Heart right ventricle (tissue), 16 donors: ENCODE results near the gene YAP1. TPM values are rescaled to one million over a fixed set of nuclear protein-coding genes. Genes with fewer than 3 reads are reported as not detected.
"Not testable (repeated sequence)": the region's sequence is repeated elsewhere in the genome, so short reads cannot be mapped to it uniquely, and the experiment has no call there.

Source experiments
- ATAC-seq, 8 donors: fragments of 200-7000 bp; cut with Tn5 transposase; one replicate each; pipeline ENCODE4 v1.9.1; 2020; ENCODE audit warnings: mild to moderate bottlenecking in 8 of 8, moderate library complexity in 8 of 8, moderate number of reproducible peaks in 1 of 8
- DNase-seq, 2 donors: peaks; one replicate each; pipeline ENCODE4 v3.0.0-alpha.2; 2020
- H3K27ac ChIP-seq, 10 donors: fragments of 200-600 bp; sonication (generic) in 2 of 10; one replicate each; pipeline versions ENCODE4 v1.5.0 to v1.8.0; 2020 to 2022; ENCODE audit warnings: mild to moderate bottlenecking in 3 of 10
- H3K27me3 ChIP-seq, 7 donors: fragments of 200-600 bp; one replicate each; pipeline ENCODE4 v1.8.0; 2021 to 2022; ENCODE audit warnings: mild to moderate bottlenecking in 2 of 7
- H3K36me3 ChIP-seq, 9 donors: fragments of 200-600 bp; sonication (generic) in 1 of 9; one replicate each; pipeline versions ENCODE4 v1.5.0 to v1.8.0; 2020 to 2022; ENCODE audit warnings: mild to moderate bottlenecking in 2 of 9
- H3K4me1 ChIP-seq, 9 donors: fragments of 200-600 bp; sonication (generic) in 1 of 9; one replicate each; pipeline versions ENCODE4 v1.5.0 to v1.8.0; 2020 to 2022; ENCODE audit warnings: mild to moderate bottlenecking in 4 of 9
- H3K4me3 ChIP-seq, 10 donors: fragments of 200-600 bp; sonication (generic) in 2 of 10; one replicate each; pipeline versions ENCODE4 v1.5.0 to v1.8.0; 2020 to 2022; ENCODE audit warnings: mild to moderate bottlenecking in 7 of 10, moderate library complexity in 2 of 10
- H3K9me3 ChIP-seq, 11 donors: fragments of 200-600 bp in 10 of 11; sonication (generic) in 2 of 11; one replicate each; pipeline versions ENCODE4 v1.5.0 to v1.8.0; 2013 to 2022; ENCODE audit warnings: mild to moderate bottlenecking in 2 of 11, control low read depth in 1 of 11, moderate library complexity in 1 of 11
- WGBS, 2 donors: extraction: QIAGEN DNeasy Blood & Tissue Kit; methylation state at CpG; one replicate each; pipeline ENCODE4 v1.1.7; 2013; ENCODE audit warnings: inconsistent platforms in 1 of 2; 5-methylcytosine and 5-hydroxymethylcytosine counted together
- intact Hi-C, 10 donors: fragments of 100-400 bp; cut with DNase I; formaldehyde crosslinking; loops; one replicate each; pipeline versions ENCODE4 v1.11.1 to v1.14.2; 2022
- polyA plus RNA-seq, 2 donors: library from polyadenylated mRNA; stranded (reverse); fragments of 200-250 nt; gene quantifications; one replicate each; pipeline ENCODE4 v1.2.3, GENCODE V29; 2013
- total RNA-seq, 10 donors: library from RNA; stranded (reverse); fragmentation: NEBNext Ultra II Directional in 3 of 10; extraction: Animal tissue kit (Norgen Biotek cat#: 25700) in 3 of 10; gene quantifications; one replicate each; pipeline versions ENCODE4 v1.2.1 to v1.2.4, GENCODE V29; 2021 to 2023
- TF ChIP-seq, protein P1 (sequence below), 9 donors: fragments of 200-600 bp; sonication (generic) in 2 of 9; IDR thresholded peaks; one replicate each; pipeline versions ENCODE4 v1.5.0 to v1.8.0; 2021 to 2022; ENCODE audit warnings: antibody characterized with exemption in 9 of 9, mild to moderate bottlenecking in 5 of 9, moderate library complexity in 1 of 9
- donor health status: Arrhythmogenic right ventricular cardiomyopathy.
- donor health status: ischemic (EF 13 %, LVEDD 7.1; RV severe dilation, severe dysfunction).
- donor health status: healthy with polysubstance abuse.
- donor health status: DM: no; HTN: yes; CAD: no.
- donor health status: DM: no; HTN: no; CAD: no.
- donor health status: ischemic (EF 25% LVEDD 6.9; RV normal size, moderate dysfunction).
- donor health status: ischemic (EF 25% LVEDD 5.7; RV mildly dilated, moderate dysfunction).
- donor health status: healthy.
- donor health status: DM: yes; HTN: yes; CAD: no.
- donor health status: Ischemic cardiomyopathy.
- donor health status: ischemic (EF 35%, LVEDD 5.7; RV mildly dilated, moderate dysfunction).
- donor health status: nonischemic (EF 11% LVEDD 7.7; RV severe dilation, severe dysfunction).
- donor health status: DM: yes; HTN: yes; CAD: no.
- donor health status: PGD.
- donor health status: ischemic (EF 29% LVEDD 5.4; RV normal size, mild dysfunction).
- donor health status: nonischemic (EF 23%, LVEDD 6.1; RV moderate dilation, normal function).

YAP1 gene
- total and polyA plus RNA-seq, 12 donors = 15.7 to 91.3 (median 65.0) TPM

DNA sequence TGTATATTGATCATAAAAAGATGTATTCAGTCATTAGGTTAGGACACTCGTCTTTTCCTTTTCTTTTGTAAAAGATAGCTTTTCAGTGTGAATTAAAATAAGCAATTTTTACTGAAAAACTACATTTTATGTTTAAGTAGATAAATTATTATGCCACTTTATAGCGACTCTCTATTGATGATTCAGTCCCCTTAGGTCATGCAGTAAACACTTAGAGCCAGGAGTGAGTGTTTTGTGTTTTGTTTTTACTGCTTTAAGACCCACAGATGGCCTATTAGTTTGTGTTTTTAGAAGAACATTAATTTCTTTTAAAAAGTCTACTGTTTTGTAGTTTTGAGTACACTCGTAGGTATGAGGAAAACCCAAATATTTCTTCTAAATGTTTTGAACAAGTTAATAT lies 86.6 kb downstream of the YAP1 start:
- Histone ChIP-seq H3K36me3 (no peaks in the 10 kb centered on the region), H3K9me3 (no peaks in the 10 kb centered on the region), H3K27me3 (no peaks in the 10 kb centered on the region), H3K4me1 (peaks cover 0 to 23% (median 3%) of the 10 kb centered on the region in 9 donors), H3K27ac (no peak overlapping the region), H3K4me3 (no peak overlapping the region)
- TF ChIP-seq, protein P1, sequence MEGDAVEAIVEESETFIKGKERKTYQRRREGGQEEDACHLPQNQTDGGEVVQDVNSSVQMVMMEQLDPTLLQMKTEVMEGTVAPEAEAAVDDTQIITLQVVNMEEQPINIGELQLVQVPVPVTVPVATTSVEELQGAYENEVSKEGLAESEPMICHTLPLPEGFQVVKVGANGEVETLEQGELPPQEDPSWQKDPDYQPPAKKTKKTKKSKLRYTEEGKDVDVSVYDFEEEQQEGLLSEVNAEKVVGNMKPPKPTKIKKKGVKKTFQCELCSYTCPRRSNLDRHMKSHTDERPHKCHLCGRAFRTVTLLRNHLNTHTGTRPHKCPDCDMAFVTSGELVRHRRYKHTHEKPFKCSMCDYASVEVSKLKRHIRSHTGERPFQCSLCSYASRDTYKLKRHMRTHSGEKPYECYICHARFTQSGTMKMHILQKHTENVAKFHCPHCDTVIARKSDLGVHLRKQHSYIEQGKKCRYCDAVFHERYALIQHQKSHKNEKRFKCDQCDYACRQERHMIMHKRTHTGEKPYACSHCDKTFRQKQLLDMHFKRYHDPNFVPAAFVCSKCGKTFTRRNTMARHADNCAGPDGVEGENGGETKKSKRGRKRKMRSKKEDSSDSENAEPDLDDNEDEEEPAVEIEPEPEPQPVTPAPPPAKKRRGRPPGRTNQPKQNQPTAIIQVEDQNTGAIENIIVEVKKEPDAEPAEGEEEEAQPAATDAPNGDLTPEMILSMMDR (IDR thresholded peaks at IDR 0.05) = no peak
- ATAC-seq (no peak), DNase-seq (no peak)
- intact Hi-C loops = no loop called here
- WGBS, 2 donors = 88 to 91% methylated on average over 3 of the region's 3 CpGs

DNA sequence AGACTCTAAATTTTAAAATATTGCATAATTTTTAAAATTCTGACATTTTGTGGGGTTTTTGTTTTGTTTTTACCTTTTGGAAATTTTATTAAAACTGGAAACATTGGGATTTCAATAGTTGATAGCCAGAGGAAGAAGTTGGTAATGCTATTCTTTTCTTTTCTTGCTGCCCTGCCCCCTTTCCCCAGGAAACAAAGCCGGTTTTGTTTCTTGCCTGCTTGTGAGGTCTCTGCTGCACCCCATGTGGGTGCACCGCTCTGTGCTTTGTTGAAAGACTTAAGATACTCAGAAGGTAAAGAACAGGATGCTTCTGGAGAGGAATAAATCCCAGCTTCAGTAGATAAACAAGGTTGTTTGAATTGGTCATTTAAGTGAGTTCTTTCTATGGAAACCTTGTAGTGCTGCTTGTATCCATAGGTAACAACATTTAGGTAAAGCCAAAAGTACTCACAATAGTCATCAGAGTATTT lies 87.5 kb downstream of the YAP1 start:
- TF ChIP-seq, protein P1 (IDR thresholded peaks at IDR 0.05) = no peak
- Histone ChIP-seq H3K4me1 (peaks cover 0 to 18% (median 3%) of the 10 kb centered on the region in 9 donors), H3K36me3 (peaks cover 0 to 4% (median 0%) of the 10 kb centered on the region in 9 donors), H3K9me3 (no peaks in the 10 kb centered on the region), H3K27ac (no peak overlapping the region), H3K27me3 (no peaks in the 10 kb centered on the region), H3K4me3 (no peak overlapping the region)
- ATAC-seq = no peak
- DNase-seq = no peak
- 77 to 81% methylated on average over 2 of the region's 2 CpGs for WGBS, 2 donors
- intact Hi-C loops = no loop called here

DNA sequence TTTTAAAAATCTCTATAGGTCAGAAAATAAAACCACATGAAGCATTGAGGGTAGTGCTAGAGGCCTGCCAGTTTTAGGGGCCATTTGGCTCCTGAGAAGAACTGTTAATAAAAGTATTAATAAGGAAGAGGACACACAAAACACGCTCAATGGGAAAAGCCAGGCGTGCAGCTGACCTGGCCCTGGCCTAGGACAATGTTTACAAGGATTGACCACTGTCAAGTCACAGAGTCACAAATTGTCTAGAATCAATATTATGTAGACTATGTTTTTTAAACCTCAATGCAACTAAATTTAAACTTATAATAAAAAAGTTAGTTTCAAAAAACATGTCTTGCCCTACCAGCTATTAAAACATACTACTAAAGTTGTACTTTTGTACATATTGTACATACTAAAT lies 89.4 kb downstream of the YAP1 start:
- WGBS, 2 donors = 98 to 100% methylated on average over 2 of the region's 2 CpGs
- TF ChIP-seq, protein P1 (IDR thresholded peaks at IDR 0.05) = no peak
- intact Hi-C loops = no loop called here

DNA sequence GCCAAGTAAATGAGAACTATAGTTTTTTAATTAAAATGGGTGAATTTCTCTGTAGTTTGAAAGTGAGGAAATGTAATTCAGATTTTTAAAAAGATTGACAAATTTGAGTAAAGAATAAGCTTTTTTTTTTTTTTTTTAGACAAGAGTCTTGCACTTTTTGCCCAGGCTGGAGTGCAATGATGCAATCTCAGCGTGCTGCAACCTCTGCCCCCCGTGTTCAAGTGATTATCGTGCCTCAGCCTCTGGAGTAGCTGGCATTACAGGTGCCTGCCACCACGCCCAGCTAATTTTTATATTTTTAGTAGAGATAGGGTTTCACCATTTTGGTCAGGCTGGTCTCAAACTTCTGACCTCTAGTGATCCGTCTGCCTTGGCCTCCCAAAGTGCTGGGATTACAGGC lies 90.1 kb downstream of the YAP1 start:
- DNase-seq, H3K27me3 ChIP-seq, H3K9me3 ChIP-seq, H3K4me3 ChIP-seq, intact Hi-C loops, ATAC-seq, H3K4me1 ChIP-seq, H3K36me3 ChIP-seq, H3K27ac ChIP-seq: not testable (repeated sequence)
- 92 to 95% methylated on average over 5 of the region's 5 CpGs for WGBS, 2 donors

More for the DNA sequence above, 89.4 kb downstream of the YAP1 start:
- Histone ChIP-seq H3K4me3 (no peak overlapping the region), H3K27me3 (no peaks in the 10 kb centered on the region), H3K36me3 (peaks cover 0 to 9% (median 0%) of the 10 kb centered on the region in 9 donors), H3K9me3 (no peaks in the 10 kb centered on the region), H3K27ac (no peak overlapping the region), H3K4me1 (peaks cover 0 to 9% (median 0%) of the 10 kb centered on the region in 9 donors)
- DNase-seq (no peak), ATAC-seq (no peak)

DNA sequence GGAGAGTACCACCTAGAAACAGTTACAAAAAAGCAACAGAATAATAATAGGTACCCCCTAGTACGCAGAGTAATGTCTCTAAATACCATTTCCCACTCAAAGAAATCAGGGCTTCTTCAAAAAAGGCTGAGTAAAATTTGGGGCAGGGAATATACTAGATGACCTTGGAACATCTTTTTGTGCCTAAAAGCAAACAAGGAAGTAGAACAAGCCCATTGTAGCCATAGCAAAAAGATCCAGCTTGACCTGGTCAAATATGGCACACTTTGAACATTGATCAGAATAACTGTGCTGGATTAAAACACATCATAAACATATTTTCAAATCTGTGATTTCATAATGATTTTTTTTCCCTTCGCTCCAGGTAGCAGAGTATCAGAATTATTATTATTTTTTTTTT lies 91.5 kb downstream of the YAP1 start:
- WGBS, 2 donors = 95 to 98% methylated on average over 2 of the region's 2 CpGs

More for the DNA sequence above, 91.5 kb downstream of the YAP1 start:
- no peaks in the 10 kb centered on the region for H3K27me3 ChIP-seq
- peaks cover 0 to 21% (median 8%) of the 10 kb centered on the region in 9 donors for H3K36me3 ChIP-seq
- no peak overlapping the region for H3K4me3 ChIP-seq
- peaks cover 0 to 9% (median 0%) of the 10 kb centered on the region in 9 donors for H3K4me1 ChIP-seq
- DNase-seq = no peak
- TF ChIP-seq, protein P1 (IDR thresholded peaks at IDR 0.05) = no peak
- no peak overlapping the region for H3K27ac ChIP-seq
- intact Hi-C loops = no loop called here
- H3K9me3 ChIP-seq = no peaks in the 10 kb centered on the region
- ATAC-seq = no peak
